Activated T-helper 1 cell treated with anti-CD3 and anti-CD28 coated beads, Interleukin-12 subunit alpha, Interleukin-12 subunit beta, Interleukin-2, Interleukin-4 antibody, amounts not matched to agents 30 ng/mL and 10 ng/mL and 1 ng/mL, durations not matched to agents 14 hours and 24 hours and 36 hours (primary cell): ENCODE measurements around the gene KIAA1958. TPM values are rescaled to one million over a fixed set of nuclear protein-coding genes. Genes with fewer than 3 reads are reported as not detected.

Source experiments
- DNase-seq: peaks from one replicate; pipeline ENCODE4 v3.0.0; 2021; ENCODE audit warnings: low spot score
- H3K27ac Mint-ChIP-seq: one replicate; pipeline ENCODE4 v1.8.0; 2021; ENCODE audit warnings: mild to moderate bottlenecking, mixed read lengths
- H3K27me3 Mint-ChIP-seq: one replicate; pipeline ENCODE4 v1.8.0; 2022; ENCODE audit warnings: mild to moderate bottlenecking, moderate library complexity, mixed read lengths; ENCODE audit not compliant: insufficient read depth
- H3K36me3 Mint-ChIP-seq: one replicate; pipeline ENCODE4 v1.8.0; 2021; ENCODE audit warnings: low read depth, mixed read lengths
- H3K4me1 Mint-ChIP-seq: one replicate; pipeline ENCODE4 v1.8.0; 2021; ENCODE audit warnings: low read depth, mixed read lengths
- H3K4me3 Mint-ChIP-seq: one replicate; pipeline ENCODE4 v1.8.0; 2021; ENCODE audit warnings: mild to moderate bottlenecking, moderate library complexity, mixed read lengths
- H3K9me3 Mint-ChIP-seq: one replicate; pipeline ENCODE4 v1.8.0; 2021; ENCODE audit warnings: mixed read lengths
- intact Hi-C: fragments of 100-400 bp; cut with micrococcal nuclease; formaldehyde crosslinking; loops from one replicate; pipeline ENCODE4 v1.15.1; 2024
- total RNA-seq: library from RNA; stranded (reverse); gene quantifications from 2 replicates; pipeline ENCODE4 v1.2.3, GENCODE V29; 2022

KIAA1958 gene
- total RNA-seq, 1 donor from 2014 or later = 8.6 TPM

DNA sequence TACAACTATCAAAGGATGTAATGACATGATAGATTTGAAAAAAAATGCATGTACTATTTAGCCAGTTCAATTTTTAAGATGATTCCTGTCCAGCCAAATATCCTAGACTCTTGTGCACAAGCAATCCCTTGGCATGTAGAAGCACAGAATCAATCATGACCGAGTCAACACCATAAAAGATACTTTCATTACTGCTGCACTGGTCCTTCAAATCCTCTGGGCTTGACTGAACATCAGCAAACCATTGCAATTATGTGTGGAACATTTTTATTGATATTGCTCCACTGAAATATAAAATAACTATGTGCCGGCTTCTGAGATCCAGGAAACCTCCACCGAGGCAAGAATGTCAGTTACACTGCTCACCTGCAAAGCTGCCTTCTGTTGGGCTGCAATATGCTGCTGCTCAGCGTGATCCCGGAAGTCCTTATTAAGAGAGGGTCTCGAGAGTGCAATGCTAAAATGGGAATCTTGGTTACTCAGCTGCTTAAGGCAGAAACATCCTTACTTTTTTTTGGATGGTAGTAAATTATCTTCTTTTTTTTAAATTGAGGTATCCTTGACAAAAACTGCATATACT is 202.6 kb downstream of the KIAA1958 start:
- Mint-ChIP-seq H3K36me3 (peaks cover 40% of the 10 kb centered on the region), H3K9me3 (no peaks in the 10 kb centered on the region), H3K27ac (no peak overlapping the region), H3K4me3 (no peak overlapping the region), H3K27me3 (no peaks in the 10 kb centered on the region), H3K4me1 (peaks cover 7% of the 10 kb centered on the region)
- no peak for DNase-seq
- intact Hi-C loops = no loop called here

DNA sequence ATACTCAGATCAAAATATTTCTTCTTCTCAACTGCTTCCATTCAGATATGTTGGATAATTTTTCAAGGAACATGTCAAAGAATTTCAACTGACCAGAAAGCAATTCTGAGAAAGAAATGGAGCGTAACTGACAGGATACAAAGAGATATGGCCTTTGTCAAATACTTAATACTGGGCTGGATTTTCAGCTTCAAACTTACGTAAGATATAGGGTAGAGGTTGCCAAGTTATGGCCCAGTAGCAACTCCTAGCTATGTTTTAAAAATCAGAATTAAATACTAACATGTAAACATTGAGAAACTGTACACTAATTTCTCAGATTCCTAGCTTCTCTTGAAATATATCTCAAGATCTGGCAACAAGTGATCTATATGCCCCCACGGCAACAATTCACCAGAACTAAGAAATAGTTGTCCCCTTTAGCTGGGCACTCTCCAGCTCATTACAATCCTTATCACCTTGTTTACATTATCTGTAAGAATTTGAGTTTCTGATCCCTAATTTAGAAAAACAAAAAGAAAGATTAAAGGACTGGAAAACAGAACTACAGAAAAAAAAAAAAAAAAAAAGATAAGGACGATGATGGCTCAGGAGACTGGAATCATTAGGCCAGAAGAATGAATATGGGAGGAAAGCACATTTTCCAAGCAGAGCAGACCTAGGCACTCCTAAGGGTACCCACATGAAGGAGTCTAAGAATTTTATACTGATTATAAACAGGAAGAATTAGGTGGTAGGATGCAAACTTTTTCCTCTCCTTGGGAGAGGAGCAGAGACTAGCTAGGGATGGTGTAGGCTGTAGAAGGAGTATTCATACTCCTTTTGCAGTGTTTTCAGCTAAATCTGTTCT is 208.3 kb downstream of the KIAA1958 start:
- Mint-ChIP-seq H3K27me3 (no peaks in the 10 kb centered on the region), H3K36me3 (peaks cover 33% of the 10 kb centered on the region), H3K9me3 (no peaks in the 10 kb centered on the region), H3K27ac (no peak overlapping the region), H3K4me1 (peaks cover 17% of the 10 kb centered on the region), H3K4me3 (no peak overlapping the region)
- intact Hi-C loops = no loop called here
- DNase-seq = no peak

DNA sequence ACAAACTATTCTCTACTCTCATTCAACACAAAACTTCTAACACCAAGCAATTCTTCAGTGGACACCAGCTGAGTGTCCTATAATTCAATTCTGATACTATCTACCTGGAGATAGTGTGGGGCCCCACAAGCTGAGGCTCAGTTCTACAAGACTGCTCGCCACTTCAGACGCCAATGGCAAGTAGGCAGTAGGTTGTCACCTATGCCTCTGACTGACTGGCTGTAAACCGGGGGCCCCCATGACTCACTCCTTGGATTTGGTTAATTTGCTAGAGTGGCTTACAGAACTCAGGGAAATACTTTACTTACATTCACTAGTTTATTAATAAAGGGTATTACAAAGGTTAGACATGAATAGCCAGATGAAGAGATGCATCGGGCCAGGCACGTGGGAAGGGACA is 209.8 kb downstream of the KIAA1958 start:
- H3K27ac Mint-ChIP-seq = no peak overlapping the region
- no peaks in the 10 kb centered on the region for H3K9me3 Mint-ChIP-seq
- H3K4me3 Mint-ChIP-seq = no peak overlapping the region
- H3K4me1 Mint-ChIP-seq = peaks cover 15% of the 10 kb centered on the region
- H3K27me3 Mint-ChIP-seq = no peaks in the 10 kb centered on the region
- peaks cover 34% of the 10 kb centered on the region for H3K36me3 Mint-ChIP-seq
- intact Hi-C loops = no loop called here
- no peak for DNase-seq

DNA sequence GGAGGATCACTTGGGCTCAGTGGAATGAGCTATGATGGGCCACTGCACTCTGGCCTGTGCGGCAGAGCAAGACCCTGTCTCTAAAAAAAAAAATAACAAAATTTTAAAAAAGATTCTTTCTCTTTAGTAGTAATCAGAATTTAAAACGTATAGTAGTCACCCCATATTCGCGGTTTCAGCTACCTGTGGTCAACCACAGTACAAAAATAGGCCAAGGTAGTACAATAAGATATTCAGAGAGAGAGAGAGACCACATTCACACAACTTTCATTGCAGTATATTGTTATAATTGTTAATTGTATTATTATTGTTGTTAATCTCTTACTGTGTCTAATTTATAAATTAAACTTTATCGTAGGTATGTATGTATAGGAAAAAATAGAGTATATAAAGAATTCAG is 212.6 kb downstream of the KIAA1958 start:
- H3K9me3 Mint-ChIP-seq = no peaks in the 10 kb centered on the region
- H3K36me3 Mint-ChIP-seq = peaks cover 20% of the 10 kb centered on the region
- DNase-seq = no peak
- no peak overlapping the region for H3K4me3 Mint-ChIP-seq
- no peak overlapping the region for H3K27ac Mint-ChIP-seq
- no peaks in the 10 kb centered on the region for H3K27me3 Mint-ChIP-seq
- intact Hi-C loops = no loop called here
- H3K4me1 Mint-ChIP-seq = peaks cover 14% of the 10 kb centered on the region

DNA sequence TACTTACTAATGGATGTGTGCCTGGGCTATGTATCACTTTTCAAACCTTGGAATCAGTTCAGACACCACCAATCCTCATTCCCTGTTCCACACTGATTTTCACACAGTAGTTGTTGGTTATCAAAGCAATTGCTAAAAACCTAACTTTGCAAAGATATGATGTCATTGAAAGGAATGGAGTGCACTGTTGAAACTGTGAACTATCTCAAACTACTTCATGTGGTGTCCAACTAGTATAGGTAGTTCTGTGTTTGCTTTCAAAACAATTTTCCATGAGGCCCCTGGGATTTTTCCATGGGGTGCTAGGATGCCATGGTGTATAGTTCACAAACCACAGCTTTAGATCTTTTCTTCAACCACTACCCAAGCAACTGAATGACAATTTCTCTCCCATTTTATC is 213.5 kb downstream of the KIAA1958 start:
- Mint-ChIP-seq H3K36me3 (peaks cover 20% of the 10 kb centered on the region), H3K4me1 (peaks cover 14% of the 10 kb centered on the region), H3K9me3 (no peaks in the 10 kb centered on the region), H3K27me3 (no peaks in the 10 kb centered on the region), H3K27ac (no peak overlapping the region), H3K4me3 (no peak overlapping the region)
- no peak for DNase-seq
- intact Hi-C loops = no loop called here

DNA sequence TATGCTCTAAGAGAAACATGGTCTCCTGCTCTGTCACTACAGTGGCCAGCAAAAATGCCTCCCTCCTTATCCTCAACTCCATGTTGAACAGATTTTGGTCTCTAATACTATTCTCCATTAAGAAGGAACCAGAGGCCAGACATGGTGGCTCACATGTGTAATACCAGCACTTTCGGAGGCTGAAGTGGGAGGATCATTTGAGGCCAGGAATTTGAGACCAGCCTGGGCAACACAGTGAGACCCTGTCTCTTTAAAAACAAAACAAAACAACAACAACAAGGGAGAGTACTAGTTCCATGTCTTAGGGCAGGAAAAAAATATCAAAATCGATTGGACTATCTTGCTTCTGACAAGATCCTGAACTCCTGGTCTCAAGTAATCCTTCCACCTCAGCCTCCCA is 216.7 kb downstream of the KIAA1958 start:
- intact Hi-C loops = no loop called here
- H3K27me3 Mint-ChIP-seq = no peaks in the 10 kb centered on the region
- H3K9me3 Mint-ChIP-seq = no peaks in the 10 kb centered on the region
- peaks cover 24% of the 10 kb centered on the region for H3K4me1 Mint-ChIP-seq
- H3K4me3 Mint-ChIP-seq = no peak overlapping the region
- no peak for DNase-seq
- peaks cover 22% of the 10 kb centered on the region for H3K36me3 Mint-ChIP-seq
- no peak overlapping the region for H3K27ac Mint-ChIP-seq

DNA sequence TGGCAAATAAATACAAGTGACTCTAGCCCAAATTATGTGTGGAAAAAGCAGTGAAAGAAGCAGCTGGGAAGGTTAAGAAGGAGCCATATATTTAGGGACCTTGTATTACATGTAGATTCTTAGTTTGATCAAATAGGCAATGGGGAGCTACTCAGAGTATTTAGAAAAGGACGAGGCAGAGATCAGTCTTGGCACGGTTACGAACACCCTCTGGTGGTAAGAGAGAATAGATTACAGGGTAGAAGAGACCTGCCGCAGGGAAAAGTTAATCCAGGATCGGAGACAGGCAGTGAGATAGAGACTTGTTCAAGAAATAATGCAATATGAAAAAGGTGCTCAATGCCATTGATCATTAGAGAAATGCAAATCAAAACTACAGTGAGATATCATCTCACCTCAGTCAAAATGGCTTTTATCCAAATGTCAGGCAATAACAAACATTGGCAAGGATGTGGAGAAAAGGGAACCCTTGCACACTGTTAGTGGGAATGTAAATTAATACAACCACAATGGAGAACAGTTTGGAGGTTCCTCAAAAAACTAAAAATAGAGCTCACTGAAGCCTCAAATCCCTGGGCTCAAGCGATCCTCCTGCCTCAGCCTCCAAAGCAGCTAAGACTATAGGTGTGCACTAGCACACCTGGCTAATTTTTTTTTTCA is 219.3 kb downstream of the KIAA1958 start:
- peak overlapping the region; percentile 5 for H3K27ac Mint-ChIP-seq
- peaks cover 12% of the 10 kb centered on the region for H3K4me1 Mint-ChIP-seq
- peaks cover 18% of the 10 kb centered on the region for H3K36me3 Mint-ChIP-seq
- no peaks in the 10 kb centered on the region for H3K9me3 Mint-ChIP-seq
- no peaks in the 10 kb centered on the region for H3K27me3 Mint-ChIP-seq
- intact Hi-C loops = no loop called here
- no peak for DNase-seq
- H3K4me3 Mint-ChIP-seq = no peak overlapping the region

DNA sequence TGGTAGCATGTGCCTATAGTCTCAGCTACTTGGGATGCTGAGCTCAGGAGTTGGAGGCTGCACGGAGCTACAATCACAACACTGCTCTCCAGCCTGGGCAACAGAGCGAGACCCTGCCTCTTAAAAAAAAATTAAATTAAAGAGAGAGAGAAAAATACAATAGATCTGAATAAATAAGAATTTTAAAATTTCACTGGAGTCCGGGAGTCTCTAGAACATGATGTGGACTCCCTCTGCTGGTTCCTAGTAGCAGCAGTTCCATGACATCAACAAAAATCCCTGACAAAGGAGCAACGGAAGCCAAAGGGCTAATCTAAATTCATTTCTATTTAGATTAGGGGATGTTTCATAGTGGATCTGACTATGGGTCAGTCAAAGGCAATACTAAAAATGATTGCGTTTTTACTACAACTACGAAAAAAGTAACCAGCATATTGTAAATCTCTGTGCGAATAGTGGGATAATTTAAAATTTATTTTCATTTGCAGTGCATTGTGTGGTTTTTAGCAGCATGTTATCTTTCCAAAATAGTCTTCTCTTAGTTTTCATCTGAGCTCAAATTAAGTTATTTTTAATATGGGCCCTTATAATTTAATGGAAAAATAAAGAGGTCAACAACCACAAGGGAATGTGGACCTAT is 224.5 kb downstream of the KIAA1958 start:
- Mint-ChIP-seq H3K4me1 (peaks cover 30% of the 10 kb centered on the region), H3K9me3 (no peaks in the 10 kb centered on the region), H3K27me3 (no peaks in the 10 kb centered on the region), H3K36me3 (peaks cover 22% of the 10 kb centered on the region), H3K4me3 (no peak overlapping the region), H3K27ac (no peak overlapping the region)
- DNase-seq = no peak
- intact Hi-C loops = loop anchor here (10.0 kb wide), 1 partner anchor 514 kb away; the partner anchor contains the start of genes FKBP15 and SLC31A1

DNA sequence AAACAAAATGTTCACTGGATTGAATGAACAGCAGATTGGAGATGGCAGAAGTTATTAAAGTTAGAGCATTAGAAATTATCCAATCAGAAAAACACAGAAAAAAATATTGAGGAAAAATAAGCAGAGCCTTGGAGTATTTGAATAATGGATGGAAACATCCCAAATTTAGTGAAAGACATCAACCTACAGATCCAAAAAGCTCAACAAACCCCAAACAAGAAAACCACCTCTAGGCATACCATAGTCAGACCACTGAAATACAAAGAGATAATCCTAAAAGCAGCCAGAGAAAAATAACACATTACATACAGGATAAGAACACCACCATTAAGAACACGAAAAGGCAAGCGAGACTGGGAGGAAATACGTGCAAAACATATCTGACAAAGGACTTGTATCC is 226.1 kb downstream of the KIAA1958 start:
- intact Hi-C loops = loop anchor here (10.0 kb wide), 1 partner anchor 512 kb away; the partner anchor contains the start of genes FKBP15 and SLC31A1
- H3K27me3 Mint-ChIP-seq = no peaks in the 10 kb centered on the region
- no peak overlapping the region for H3K4me3 Mint-ChIP-seq
- H3K27ac Mint-ChIP-seq = no peak overlapping the region
- H3K36me3 Mint-ChIP-seq = peaks cover 20% of the 10 kb centered on the region
- no peaks in the 10 kb centered on the region for H3K9me3 Mint-ChIP-seq
- no peak for DNase-seq
- H3K4me1 Mint-ChIP-seq = peaks cover 37% of the 10 kb centered on the region

DNA sequence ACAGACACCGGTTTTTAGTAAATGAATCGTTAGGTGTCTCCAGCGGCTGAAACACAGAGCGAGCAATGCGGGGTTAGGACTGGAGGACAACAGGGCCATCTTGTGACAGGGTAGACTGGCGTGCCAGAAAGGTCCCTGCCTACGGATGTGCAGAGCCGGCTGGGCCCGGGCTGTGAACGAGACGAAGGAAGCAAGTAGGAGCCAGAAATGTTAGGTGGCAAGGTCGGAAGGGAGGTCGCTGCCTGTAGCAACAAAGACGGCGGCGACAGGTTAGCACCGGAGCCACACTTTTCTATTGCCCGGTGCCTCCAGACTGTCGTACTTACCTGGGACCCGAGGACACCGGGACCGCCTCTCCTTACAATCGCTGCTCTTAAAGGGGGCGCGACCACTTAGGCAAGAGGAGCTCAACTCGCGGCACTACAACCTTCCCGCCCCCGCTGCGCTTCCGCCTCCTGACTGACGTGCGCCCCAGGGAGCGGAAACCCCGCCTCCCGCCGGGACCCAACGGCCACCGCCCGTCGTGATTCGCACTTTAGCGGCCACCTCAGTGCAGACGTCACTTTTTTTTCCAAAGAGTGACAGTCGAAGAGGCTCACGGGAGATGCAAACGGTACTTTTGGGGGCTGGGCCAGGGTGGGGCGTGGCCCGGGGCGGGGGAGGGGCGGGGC is 231.2 kb downstream of the KIAA1958 start, which contains the start of gene INIP:
INIP (minus strand) TSS at position 457 of the 671 bp plus-strand sequence. CDS start 1,632 bp downstream, outside the sequence.
- Mint-ChIP-seq H3K4me1 (peaks cover 35% of the 10 kb centered on the region), H3K27me3 (no peaks in the 10 kb centered on the region), H3K4me3 (peak within 1 kb of the TSS; percentile 99), H3K36me3 (peaks cover 3% of the 10 kb centered on the region), H3K27ac (peak within 1 kb of the TSS; percentile 100), H3K9me3 (no peaks in the 10 kb centered on the region)
- intact Hi-C loops = loop anchor here (1.0 to 10.0 kb wide), 15 partner anchors 10 to 1233 kb away; partner anchors contain the start of genes ALAD, ECPAS, FKBP15 and PTBP3
- peak; percentile 98 for DNase-seq
